IMR-90 (cell line): ENCODE results near the gene PPP1R27. TPM values are rescaled to one million over a fixed set of nuclear protein-coding genes. Genes with fewer than 3 reads are reported as not detected.

Experiments
- ATAC-seq: fragments of 200-7000 bp; cut with Tn5 transposase; 2 replicates; pipeline ENCODE4 v1.9.1; 2020; ENCODE audit warnings: low read depth, mild to moderate bottlenecking, moderate library complexity
- BruUV-seq: library from RNA; stranded (reverse); fragments of 400-500 nt; replicated peaks from 2 replicates; lab custom pipeline; 2021; lab: Mats Ljungman, UMichigan
- CTCF ChIA-PET: fragments of 300-600 bp; formaldehyde crosslinking; extraction: SDS; loops from one replicate; lab custom pipeline; 2021; ENCODE audit warnings: antibody characterized with exemption; lab: Yijun Ruan, JAX
- POLR2A ChIA-PET: fragments of 300-600 bp; sonication (Branson Sonifier 250); formaldehyde crosslinking; loops from one replicate; lab custom pipeline; 2022; ENCODE audit warnings: antibody characterized with exemption; ENCODE audit not compliant: unreplicated experiment; lab: Charles Lee
- DNase-seq: peaks from one replicate; pipeline ENCODE4 v3.0.0; 2013
- H2AFZ ChIP-seq: replicated peaks from 2 replicates; pipeline ENCODE3; 2013; ENCODE audit warnings: low read length, mild to moderate bottlenecking; ENCODE audit not compliant: poor library complexity
- H2AK5ac ChIP-seq: 2 replicates; pipeline ENCODE4 v1.6.1; 2013; ENCODE audit warnings: low read depth, low read length, inconsistent platforms
- H2AK9ac ChIP-seq: replicated peaks from 2 replicates; pipeline ENCODE3; 2013; ENCODE audit warnings: mild to moderate bottlenecking, low read depth, low read length, moderate library complexity; ENCODE audit not compliant: poor library complexity
- H2BK120ac ChIP-seq: 2 replicates; pipeline ENCODE4 v1.6.1; 2013; ENCODE audit warnings: low read depth, low read length, inconsistent platforms
- H2BK15ac ChIP-seq: 3 replicates; pipeline ENCODE4 v1.6.1; 2013; ENCODE audit warnings: low read depth, low read length, inconsistent platforms
- H2BK20ac ChIP-seq: 2 replicates; pipeline ENCODE4 v1.6.1; 2013; ENCODE audit warnings: low read depth, mild to moderate bottlenecking, inconsistent platforms, low read length, moderate library complexity
- H2BK5ac ChIP-seq: 2 replicates; pipeline ENCODE4 v1.6.1; 2013; ENCODE audit warnings: mild to moderate bottlenecking, low read depth, low read length, inconsistent platforms; ENCODE audit not compliant: poor library complexity, severe bottlenecking
- H3K14ac ChIP-seq: replicated peaks from 2 replicates; pipeline ENCODE4 v1.6.1; 2013; ENCODE audit warnings: low read depth, low read length, inconsistent platforms
- H3K18ac ChIP-seq: 2 replicates; pipeline ENCODE4 v1.6.1; 2013; ENCODE audit warnings: low read depth, low read length, control low read depth
- H3K23ac ChIP-seq: 2 replicates; pipeline ENCODE4 v1.6.1; 2013; ENCODE audit warnings: low read depth, low read length, inconsistent platforms
- H3K27ac ChIP-seq: 2 replicates; pipeline ENCODE4 v1.5.1; 2013; ENCODE audit warnings: mild to moderate bottlenecking, control low read depth, low read length; ENCODE audit not compliant: insufficient read depth
- H3K27me3 ChIP-seq: 2 replicates; pipeline ENCODE4 v1.6.1; 2013; ENCODE audit warnings: low read length; ENCODE audit not compliant: control insufficient read depth, insufficient read depth
- H3K36me3 ChIP-seq: 2 replicates; pipeline ENCODE4 v1.6.1; 2013; ENCODE audit warnings: low read length, mixed read lengths; ENCODE audit not compliant: control insufficient read depth, insufficient read depth
- H3K4ac ChIP-seq: 2 replicates; pipeline ENCODE4 v1.6.1; 2013; ENCODE audit warnings: low read depth, low read length, inconsistent platforms
- H3K4me1 ChIP-seq: 2 replicates; pipeline ENCODE4 v1.6.1; 2013; ENCODE audit warnings: low read length, mixed read lengths; ENCODE audit not compliant: control insufficient read depth, insufficient read depth
- H3K4me2 ChIP-seq: 2 replicates; pipeline ENCODE4 v1.6.1; 2013; ENCODE audit warnings: low read depth, mild to moderate bottlenecking, control low read depth, low read length, moderate library complexity
- H3K4me3 ChIP-seq: 2 replicates; pipeline ENCODE4 v1.5.1; 2013; ENCODE audit warnings: low read depth, mild to moderate bottlenecking, control low read depth, low read length, moderate library complexity; ENCODE audit not compliant: insufficient read depth
- H3K56ac ChIP-seq: 2 replicates; pipeline ENCODE4 v1.6.1; 2013; ENCODE audit warnings: low read length, inconsistent platforms; ENCODE audit not compliant: insufficient read depth; ENCODE audit errors: extremely low read depth
- H3K79me1 ChIP-seq, 2 experiments: 2 replicates each; pipeline ENCODE4 v1.6.1; 2013; ENCODE audit warnings: low read length in 2 of 2, inconsistent platforms in 1 of 2, low read depth in 1 of 2
- H3K9ac ChIP-seq: 2 replicates; pipeline ENCODE4 v1.6.1; 2013; ENCODE audit warnings: low read depth, low read length, control low read depth
- H3K9me1 ChIP-seq: 2 replicates; pipeline ENCODE4 v1.6.1; 2013; ENCODE audit warnings: low read length, inconsistent platforms; ENCODE audit not compliant: insufficient read depth
- H3K9me3 ChIP-seq: 2 replicates; pipeline ENCODE4 v1.6.1; 2013; ENCODE audit warnings: low read length; ENCODE audit not compliant: control insufficient read depth, insufficient read depth
- H4K20me1 ChIP-seq: 2 replicates; pipeline ENCODE4 v1.6.1; 2013; ENCODE audit warnings: low read length, inconsistent platforms; ENCODE audit not compliant: insufficient read depth
- H4K5ac ChIP-seq: 2 replicates; pipeline ENCODE4 v1.6.1; 2013; ENCODE audit warnings: mild to moderate bottlenecking, low read depth, low read length, control low read depth
- H4K8ac ChIP-seq, 2 experiments: 2 replicates each; pipeline ENCODE4 v1.6.1; 2013; ENCODE audit warnings: low read depth in 2 of 2, low read length in 2 of 2, control low read depth in 1 of 2, inconsistent platforms in 1 of 2
- H4K91ac ChIP-seq: 2 replicates; pipeline ENCODE4 v1.6.1; 2013; ENCODE audit warnings: low read depth, low read length, inconsistent platforms; ENCODE audit not compliant: insufficient read depth
- CEBPB ChIP-seq: IDR thresholded peaks from 2 replicates; pipeline ENCODE4 v1.6.1; 2012; ENCODE audit warnings: low read depth, low read length, improper control_type of control experiment
- FOS ChIP-seq: fragments of 150-350 bp; IDR thresholded peaks from 2 replicates; pipeline ENCODE4 v1.6.1; 2016; ENCODE audit warnings: low read depth, low read length
- WGBS, 2 experiments: methylation state at CpG; one replicate each; pipeline versions ENCODE4 v1.1.5 to v1.1.7; 2013; ENCODE audit warnings: missing lambda C conversion rate in 2 of 2; ENCODE audit not compliant: insufficient read length in 1 of 2; ENCODE audit errors: extremely low coverage in 2 of 2; 5-methylcytosine and 5-hydroxymethylcytosine counted together
- dilution Hi-C: fragments of 300-500 bp; cut with HindIII; formaldehyde crosslinking; loops from one replicate; pipeline ENCODE4 v1.14.3; 2018; ENCODE audit warnings: low sequenced_read_pairs; ENCODE audit not compliant: unreplicated experiment
- in situ Hi-C: fragments of 300-500 bp; cut with MboI; formaldehyde crosslinking; loops from 3 replicates; pipeline ENCODE4 v1.14.3; 2019; ENCODE audit warnings: low sequenced_read_pairs, inconsistent platforms, mixed read lengths
- intact Hi-C: fragments of 100-400 bp; cut with micrococcal nuclease; formaldehyde crosslinking; loops from 2 replicates; pipeline ENCODE4 v1.10.0; 2022
- polyA plus RNA-seq, 3 experiments: library from polyadenylated mRNA; depleted of rRNA; stranded (reverse); fragments of >200 nt; gene quantifications; 2 replicates each; pipeline ENCODE4 v1.2.3, GENCODE V29; 2012; ENCODE audit warnings: low replicate concordance in 1 of 3
- total RNA-seq: library from RNA; depleted of rRNA; stranded (reverse); fragments of >200 nt; gene quantifications from 2 replicates; pipeline ENCODE4 v1.2.3, GENCODE V29; 2012

Gene PPP1R27
- total and polyA plus RNA-seq, 2 of the 4 experiments (the other 2 are of a cell fraction) = 0.21 TPM; not detected in 1

DNA sequence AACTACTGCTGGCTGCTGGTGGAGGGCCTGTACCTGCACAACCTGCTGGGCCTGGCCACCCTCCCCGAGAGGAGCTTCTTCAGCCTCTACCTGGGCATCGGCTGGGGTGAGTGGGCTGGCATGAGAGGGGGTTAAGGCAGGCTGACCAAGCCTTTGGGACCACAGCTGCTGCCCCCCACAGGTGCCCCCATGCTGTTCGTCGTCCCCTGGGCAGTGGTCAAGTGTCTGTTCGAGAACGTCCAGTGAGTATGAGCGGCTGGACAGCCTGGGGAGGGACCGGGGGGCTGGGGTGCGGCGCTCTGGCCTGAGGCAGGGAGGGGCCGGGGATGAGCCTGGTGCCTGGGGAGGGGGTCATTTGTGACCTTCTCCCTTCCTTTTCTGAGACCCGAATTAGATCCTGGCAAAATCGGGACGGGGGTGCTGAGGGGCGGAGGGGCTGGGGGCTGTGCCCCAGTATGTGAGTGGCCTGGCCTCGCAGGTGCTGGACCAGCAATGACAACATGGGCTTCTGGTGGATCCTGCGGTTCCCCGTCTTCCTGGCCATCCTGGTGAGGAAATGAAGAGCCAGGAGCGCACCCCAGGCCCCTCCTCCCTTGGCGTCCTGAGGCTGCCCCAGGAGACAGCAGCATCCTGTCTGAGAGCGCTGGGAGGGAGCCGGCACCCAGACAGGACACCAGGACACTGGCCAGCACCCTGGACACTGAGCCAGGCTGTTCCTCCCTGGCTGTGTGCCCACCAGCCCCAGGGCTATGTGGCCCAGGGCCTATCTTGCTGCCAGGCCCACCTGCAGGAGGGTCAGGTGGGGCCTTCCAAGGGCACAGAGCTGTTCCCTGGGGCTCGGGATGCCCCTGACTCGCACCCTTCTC lies 22.9 kb downstream of the PPP1R27 start:
- H3K4me3 ChIP-seq = no peak overlapping the region
- no peak overlapping the region for H3K27ac ChIP-seq
- dilution Hi-C loops = no loop called here
- POLR2A ChIA-PET = no interaction called here
- H3K27me3 ChIP-seq = peaks cover 33% of the 10 kb centered on the region
- BruUV-seq = no TSS peak
- ATAC-seq (no peak), DNase-seq (no peak)
- no peak overlapping the region for H4K91ac ChIP-seq
- intact Hi-C loops = no loop called here
- H4K8ac ChIP-seq = no peak overlapping the region
- no peak overlapping the region for H3K4ac ChIP-seq
- H3K9ac ChIP-seq = no peak overlapping the region
- no peak overlapping the region for H3K23ac ChIP-seq
- H3K79me1 ChIP-seq = no peaks in the 10 kb centered on the region
- H3K4me1 ChIP-seq = peaks cover 5% of the 10 kb centered on the region; the same call in 1 of the 2 replicates
- CTCF ChIA-PET = no interaction called here
- H3K4me2 ChIP-seq = no peak overlapping the region
- no peak overlapping the region for H4K5ac ChIP-seq
- no peak overlapping the region for H3K56ac ChIP-seq
- H2BK15ac ChIP-seq = no peak overlapping the region
- in situ Hi-C loops = no loop called here
- TF ChIP-seq CEBPB (no peak), FOS (no peak)
- no peak overlapping the region for H2BK5ac ChIP-seq
- no peak overlapping the region for H3K18ac ChIP-seq
- peak overlapping the region; percentile 23 for H2AFZ ChIP-seq
- H4K20me1 ChIP-seq = no peaks in the 10 kb centered on the region
- no peak overlapping the region for H2AK9ac ChIP-seq
- H3K36me3 ChIP-seq = no peaks in the 10 kb centered on the region
- 55% methylated on average over 7 of the region's 24 CpGs; no CpG with 5 or more reads in 1 of the 2 experiments for WGBS, 2 experiments
- no peak overlapping the region for H2BK120ac ChIP-seq
- no peak overlapping the region for H3K14ac ChIP-seq
- peaks cover 3% of the 10 kb centered on the region; the same call in 1 of the 2 replicates for H3K9me3 ChIP-seq
- H3K9me1 ChIP-seq = 0 out of 2 replicates have a peak, but pooled peaks cover 3% of the 10 kb centered on the region
- H2AK5ac ChIP-seq = no peak overlapping the region
- no peak overlapping the region for H2BK20ac ChIP-seq
